CD4-positive, alpha-beta T cell treated with Interleukin-4 for 1 hour (primary cell): ENCODE results near the gene ASB11.
A peak's percentile ranks its signal among the peaks of the same experiment; 100 is the strongest.
"Not testable (repeated sequence)": the region's sequence is repeated elsewhere in the genome, so short reads cannot be mapped to it uniquely, and the experiment has no call there.

Source experiments
- DNase-seq, 2 donors: peaks; one replicate each; pipeline ENCODE4 v3.0.0-alpha.2; 2020 to 2022

ASB11 gene

GRCh38 chrX:15301924-15302323 lies 13.5 kb downstream of the ASB11 start:
- peak in 1 of 2 donors; percentile 60 for DNase-seq

- peak in 1 of 2 donors; percentile 7 for DNase-seq
Observed at GRCh38 chrX:15299941-15300851, 15.2 kb downstream of the ASB11 start.

- DNase-seq, result no peak
Observed at GRCh38 chrX:15298780-15299179, 16.7 kb downstream of the ASB11 start.

- DNase-seq, result no peak
Observed at GRCh38 chrX:15298201-15298600, 17.2 kb downstream of the ASB11 start.

GRCh38 chrX:15293451-15293850 lies 22.0 kb downstream of the ASB11 start:
- no peak for DNase-seq

- DNase-seq, result no peak
Observed at GRCh38 chrX:15292861-15293260, 22.6 kb downstream of the ASB11 start.

- no peak for DNase-seq
Observed at GRCh38 chrX:15277604-15278003, 37.8 kb downstream of the ASB11 start.

- no peak for DNase-seq
Observed at GRCh38 chrX:15274946-15275345, 40.5 kb downstream of the ASB11 start.

GRCh38 chrX:15273275-15273674 lies 42.2 kb downstream of the ASB11 start:
- not testable (repeated sequence) for DNase-seq

- no peak for DNase-seq
Observed at GRCh38 chrX:15271757-15272156, 43.7 kb downstream of the ASB11 start.

GRCh38 chrX:15269618-15270521 lies 45.6 kb downstream of the ASB11 start, which contains the start of gene ASB9:
Gene ASB9 (minus strand): TSS chrX:15270083. CDS start chrX:15269874, 209 bp downstream.
- peak; percentile 27 to 33 for DNase-seq

GRCh38 chrX:15269120-15269519 lies 46.3 kb downstream of the ASB11 start:
- DNase-seq, result no peak

GRCh38 chrX:15254852-15255251 lies 60.6 kb downstream of the ASB11 start:
- DNase-seq, result no peak

- no peak for DNase-seq
Observed at GRCh38 chrX:15245896-15246295, 69.5 kb downstream of the ASB11 start.

GRCh38 chrX:15244421-15244820 lies 71.0 kb downstream of the ASB11 start:
- DNase-seq, result no peak

GRCh38 chrX:15242899-15243555 lies 72.4 kb downstream of the ASB11 start:
- DNase-seq, result peak in 1 of 2 donors; percentile 51

GRCh38 chrX:15241301-15241700 lies 74.1 kb downstream of the ASB11 start:
- no peak for DNase-seq

- DNase-seq, result no peak
Observed at GRCh38 chrX:15240414-15240813, 75.0 kb downstream of the ASB11 start.

- no peak for DNase-seq
Observed at GRCh38 chrX:15236146-15236545, 79.3 kb downstream of the ASB11 start.

GRCh38 chrX:15235001-15235400 lies 80.4 kb downstream of the ASB11 start:
- DNase-seq, result no peak

GRCh38 chrX:15233416-15234015 lies 81.9 kb downstream of the ASB11 start:
- no peak for DNase-seq
